HepG2 (cell line): Measurements from ENCODE around the gene ZMYND10. TPM values are rescaled to one million over a fixed set of nuclear protein-coding genes. Genes with fewer than 3 reads are reported as not detected.
A peak's percentile ranks its signal among the peaks of the same experiment; 100 is the strongest.

ENCODE experiments used
- ATAC-seq: fragments of 200-7000 bp; cut with Tn5 transposase; 3 replicates; pipeline ENCODE4 v1.9.1; 2020; ENCODE audit warnings: mild to moderate bottlenecking, moderate library complexity
- BruUV-seq: library from RNA; stranded (reverse); fragments of 400-500 nt; replicated peaks from 2 replicates; lab custom pipeline; 2021; lab: Mats Ljungman, UMichigan
- CTCF ChIA-PET: fragments of 300-600 bp; formaldehyde crosslinking; extraction: SDS; loops from one replicate; lab custom pipeline; 2021; ENCODE audit warnings: low total read pairs, inconsistent platforms, low intra/inter-chr PET ratio; lab: Yijun Ruan, JAX
- POLR2A ChIA-PET: fragments of 350-600 bp; sonication (Branson Sonifier 250); formaldehyde crosslinking; loops from one replicate; lab custom pipeline; 2020; ENCODE audit warnings: antibody characterized with exemption, inconsistent platforms; lab: Yijun Ruan, JAX
- DNase-seq: peaks from one replicate; pipeline ENCODE4 v3.0.0-alpha.2; 2015; ENCODE audit warnings: low spot score
- FAIRE-seq: peaks from 3 replicates; lab custom pipeline; 2011; peaks lifted over from hg19 to GRCh38; lab: Jason Lieb, UNC
- H2AFZ ChIP-seq: one replicate; pipeline ENCODE4 v1.6.1; 2011; ENCODE audit warnings: low read length, inconsistent platforms
- H3K27ac ChIP-seq: fragments of 300-600 bp; 3 replicates; pipeline ENCODE4 v1.8.0; 2011; ENCODE audit warnings: mixed run types, mild to moderate bottlenecking, mixed read lengths, low read length, inconsistent platforms; ENCODE audit not compliant: insufficient read depth; ENCODE audit errors: extremely low read length
- H3K27me3 ChIP-seq, 2 experiments: fragments of 200-600 bp in 1 of 2; 2 replicates in 1 of 2; 3 replicates in 1 of 2; pipeline versions ENCODE4 v1.6.0 to v1.8.0; 2011; ENCODE audit warnings: low read length in 2 of 2, mild to moderate bottlenecking in 2 of 2, moderate library complexity in 2 of 2, inconsistent platforms in 1 of 2; ENCODE audit not compliant: insufficient read depth in 2 of 2, control insufficient read depth in 1 of 2
- H3K36me3 ChIP-seq, 2 experiments: fragments of 200-600 bp in 1 of 2; replicated peaks in 1 of 2; 2 replicates in 1 of 2; 3 replicates in 1 of 2; pipeline versions ENCODE4 v1.5.1 to v1.8.0; 2011; ENCODE audit warnings: low read length in 2 of 2, inconsistent platforms in 1 of 2; ENCODE audit not compliant: insufficient read depth in 2 of 2, control insufficient read depth in 1 of 2
- H3K4me1 ChIP-seq: 2 replicates; pipeline ENCODE4 v1.5.1; 2012; ENCODE audit warnings: low read length, inconsistent platforms; ENCODE audit not compliant: insufficient read depth
- H3K4me2 ChIP-seq: 2 replicates; pipeline ENCODE4 v1.6.0; 2011; ENCODE audit warnings: low read depth, low read length, inconsistent platforms
- H3K4me3 ChIP-seq, 3 experiments: fragments of 200-600 bp in 1 of 3; sonication (generic), shearing (Covaris generic) in 1 of 3; replicated peaks in 1 of 3; 2 replicates each; pipeline ENCODE4 v1.5.1; 2011 to 2016; ENCODE audit warnings: low read length in 3 of 3, inconsistent platforms in 2 of 3, low read depth in 2 of 3, mild to moderate bottlenecking in 2 of 3, control low read depth in 1 of 3, mixed read lengths in 1 of 3; ENCODE audit not compliant: insufficient read depth in 1 of 3
- H3K79me2 ChIP-seq: one replicate; pipeline ENCODE4 v1.6.1; 2011; ENCODE audit warnings: low read length, inconsistent platforms; ENCODE audit not compliant: insufficient read depth
- H3K9ac ChIP-seq: 2 replicates; pipeline ENCODE4 v1.6.0; 2011; ENCODE audit warnings: mild to moderate bottlenecking, low read depth, low read length, inconsistent platforms; ENCODE audit not compliant: insufficient read depth
- H3K9me3 ChIP-seq: 2 replicates; pipeline ENCODE4 v1.5.1; 2012; ENCODE audit warnings: mild to moderate bottlenecking, low read length
- H4K20me1 ChIP-seq: 2 replicates; pipeline ENCODE4 v1.6.0; 2011; ENCODE audit warnings: inconsistent platforms, mild to moderate bottlenecking, low read length, moderate library complexity; ENCODE audit not compliant: insufficient read depth
- ASH2L ChIP-seq: fragments of 300-600, 200-600 bp; sonication (generic); IDR thresholded peaks from 2 replicates; pipeline ENCODE4 v1.7.0; 2017; ENCODE audit warnings: low read depth, mild to moderate bottlenecking, moderate library complexity, mixed read lengths, low read length; ENCODE audit not compliant: insufficient read length
- CEBPG ChIP-seq: IDR thresholded peaks from 2 replicates; pipeline ENCODE4 v1.6.1; 2016
- FOXC1 ChIP-seq: sonication (generic); formaldehyde crosslinking; IDR thresholded peaks from 2 replicates; pipeline ENCODE4 v1.8.0; 2022; ENCODE audit warnings: mild to moderate bottlenecking, missing genetic modification reagents, borderline replicate concordance
- HOXA5 ChIP-seq: sonication (generic); formaldehyde crosslinking; IDR thresholded peaks from 2 replicates; pipeline ENCODE4 v1.4.0; 2020; ENCODE audit warnings: missing genetic modification reagents
- LCORL ChIP-seq, 2 experiments: fragments of 450-650 bp in 1 of 2; sonication (generic) in 1 of 2; formaldehyde crosslinking in 1 of 2; IDR thresholded peaks; 2 replicates each; pipeline versions ENCODE4 v1.5.0 to v1.6.1; 2017 to 2020; ENCODE audit warnings: antibody characterized with exemption in 1 of 2, missing genetic modification reagents in 1 of 2
- MIER3 ChIP-seq: IDR thresholded peaks from 2 replicates; pipeline ENCODE4 v1.6.1; 2016; ENCODE audit warnings: missing compliant biosample characterization, borderline replicate concordance
- NR2F2 ChIP-seq: IDR thresholded peaks from 2 replicates; pipeline ENCODE4 v1.6.1; 2012; ENCODE audit warnings: low read depth, inconsistent platforms, borderline replicate concordance
- PHF8 ChIP-seq: sonication (generic); formaldehyde crosslinking; IDR thresholded peaks from 2 replicates; pipeline ENCODE4 v1.5.0; 2020; ENCODE audit warnings: missing genetic modification reagents
- TBX3 ChIP-seq: fragments of 450-650 bp; IDR thresholded peaks from 2 replicates; pipeline ENCODE4 v1.6.1; 2017; ENCODE audit warnings: antibody characterized with exemption, mild to moderate bottlenecking, inconsistent platforms, borderline replicate concordance
- ZBTB20 ChIP-seq: sonication (generic); formaldehyde crosslinking; IDR thresholded peaks from 2 replicates; pipeline ENCODE4 v1.8.1; 2023; ENCODE audit warnings: missing genetic modification reagents, low read depth, mild to moderate bottlenecking, borderline replicate concordance
- ZNF282 ChIP-seq: fragments of 450-650 bp; IDR thresholded peaks from 2 replicates; pipeline ENCODE4 v1.6.1; 2018; ENCODE audit not compliant: partially characterized antibody
- ZNF343 ChIP-seq: sonication (generic); formaldehyde crosslinking; IDR thresholded peaks from 2 replicates; pipeline ENCODE4 v1.4.0; 2020; ENCODE audit warnings: mild to moderate bottlenecking, missing genetic modification reagents
- ZNF367 ChIP-seq: sonication (generic); formaldehyde crosslinking; IDR thresholded peaks from 2 replicates; pipeline ENCODE4 v1.4.0; 2020; ENCODE audit warnings: missing genetic modification reagents, borderline replicate concordance
- ZNF563 ChIP-seq: sonication (generic); formaldehyde crosslinking; IDR thresholded peaks from 2 replicates; pipeline ENCODE4 v1.8.0; 2022; ENCODE audit warnings: mild to moderate bottlenecking, moderate library complexity, missing genetic modification reagents
- ZNF577 ChIP-seq: sonication (generic); formaldehyde crosslinking; IDR thresholded peaks from 2 replicates; pipeline ENCODE4 v1.4.0; 2020; ENCODE audit warnings: mild to moderate bottlenecking, low read depth, missing genetic modification reagents, borderline replicate concordance
- ZSCAN20 ChIP-seq: sonication (generic); formaldehyde crosslinking; IDR thresholded peaks from 2 replicates; pipeline ENCODE4 v1.4.0; 2020; ENCODE audit warnings: missing genetic modification reagents, mild to moderate bottlenecking, borderline replicate concordance
- ZSCAN5A ChIP-seq: sonication (generic); formaldehyde crosslinking; IDR thresholded peaks from 2 replicates; pipeline ENCODE4 v1.8.0; 2022; ENCODE audit warnings: mild to moderate bottlenecking, missing genetic modification reagents, borderline replicate concordance
- WGBS: methylation state at CpG from one replicate; pipeline ENCODE4 v1.1.6; 2017; ENCODE audit warnings: low lambda C conversion rate; 5-methylcytosine and 5-hydroxymethylcytosine counted together
- in situ Hi-C: cut with HindIII; loops from 2 replicates; pipeline ENCODE4 v1.10.0; 2017; ENCODE audit warnings: low pct_unique_long_range_greater_than_20kb; ENCODE audit not compliant: extremely low pct_ligation_motif_present
- intact Hi-C: fragments of 100-400 bp; cut with micrococcal nuclease; formaldehyde crosslinking; loops from one replicate; pipeline ENCODE4 v1.10.0; 2022; ENCODE audit not compliant: unreplicated experiment
- polyA plus RNA-seq, 8 experiments: library from polyadenylated mRNA; depleted of rRNA in 3 of 8; stranded (reverse) in 7 of 8; unstranded in 1 of 8; fragments of >200 nt; fragmentation: Illumina TruSeq in 4 of 8; extraction: Trizol in 4 of 8; gene quantifications; 2 replicates each; pipeline versions ENCODE4 v1.2.1 to v1.2.3, GENCODE V29; 2011 to 2016; ENCODE audit warnings: low read depth in 4 of 8, missing spikeins in 1 of 8, mixed read lengths in 1 of 8; ENCODE audit not compliant: insufficient read depth in 1 of 8
- total RNA-seq, 5 experiments: library from RNA; depleted of rRNA; stranded (reverse); fragments of >200 nt; fragmentation: Illumina TruSeq; extraction: Trizol; gene quantifications; 2 replicates each; pipeline ENCODE4 v1.2.3, GENCODE V29; 2016; ENCODE audit warnings: low read depth in 1 of 5
- TF ChIP-seq, protein P1 (sequence below): sonication (generic); formaldehyde crosslinking; IDR thresholded peaks from 2 replicates; pipeline ENCODE4 v1.4.0; 2020; ENCODE audit warnings: missing genetic modification reagents
- TF ChIP-seq, protein P2 (sequence below): sonication (generic); formaldehyde crosslinking; IDR thresholded peaks from 2 replicates; pipeline ENCODE4 v1.4.0; 2020; ENCODE audit warnings: missing genetic modification reagents

The ZMYND10 gene
- total and polyA plus RNA-seq, 2 of the 13 experiments (the other 11 are each of a cell fraction or from before 2014, with no cell fraction given), result 0.60 to 0.74 TPM

GRCh38 chr3:50292159-50293078 is 53.1 kb downstream of the ZMYND10 start, which contains the start of gene IFRD2:
IFRD2 (minus strand) TSS chr3:50292429; CDS start chr3:50292274, 155 bp downstream.
- peak; percentile 91 for ATAC-seq
- TSS peak; percentile 97 for BruUV-seq
- Histone ChIP-seq H3K4me2 (peak within 1 kb of the TSS; percentile 98), H4K20me1 (no peaks in the 10 kb centered on the region), H3K27ac (peak within 1 kb of the TSS; percentile 73), H2AFZ (no peak within 1 kb of the TSS), H3K4me3 (peak within 1 kb of the TSS; percentile 60 to 92 (median 85)), H3K27me3 (no peaks in the 10 kb centered on the region), H3K9me3 (no peaks in the 10 kb centered on the region), H3K9ac (peak within 1 kb of the TSS; percentile 83), H3K79me2 (peaks cover 15% of the 10 kb centered on the region), H3K36me3 (peaks cover 21 to 34% of the 10 kb centered on the region in 2 experiments), H3K4me1 (peaks cover 33% of the 10 kb centered on the region)
- WGBS, result 12% methylated on average over 6 of the region's 67 CpGs
- in situ Hi-C loops (no loop called here), intact Hi-C loops (no loop called here)
- peak; percentile 96 for FAIRE-seq
- ChIA-PET POLR2A (interaction anchor here (1.0 to 3.4 kb wide), 18 partner anchors 10 to 97 kb away, joined by 3 to 36 read pairs (median 8); partner anchors contain the start of genes GNAI2, HYAL1, HYAL2 and LSMEM2), CTCF (interaction anchor here (1.9 kb wide), 1 partner anchor 32 kb away, joined by 4 read pairs; no protein-coding TSS in a partner anchor)
- peak; percentile 95 for DNase-seq
- TF ChIP-seq TBX3 (peak; percentile 47; the same call in 1 of the 2 replicates), ZNF343 (CRISPR knock-in tag) (no peak), HOXA5 (CRISPR knock-in tag) (no peak), ZSCAN20 (CRISPR knock-in tag) (0 out of 2 replicates have a peak, but pooled peaks have one; percentile 62), CEBPG (no peak), ZNF577 (CRISPR knock-in tag) (no peak), ZNF563 (CRISPR knock-in tag) (peak; percentile 84), MIER3 (CRISPR knock-in tag) (peak; percentile 63; the same call in 1 of the 2 replicates), ZNF282 (no peak), ASH2L (peak; percentile 77), FOXC1 (CRISPR knock-in tag) (no peak; the same call in 1 of the 2 replicates), ZSCAN5A (no peak), PHF8 (CRISPR knock-in tag) (peak; percentile 64), ZBTB20 (peak; percentile 71), ZNF367 (CRISPR knock-in tag) (no peak), LCORL (IDR thresholded peaks at IDR 0.05) (no peak), LCORL (CRISPR knock-in tag; IDR thresholded peaks at IDR 0.05) (no peak; the same call in 1 of the 2 replicates), NR2F2 (no peak; the same call in 1 of the 2 replicates)
- TF ChIP-seq, protein P1, sequence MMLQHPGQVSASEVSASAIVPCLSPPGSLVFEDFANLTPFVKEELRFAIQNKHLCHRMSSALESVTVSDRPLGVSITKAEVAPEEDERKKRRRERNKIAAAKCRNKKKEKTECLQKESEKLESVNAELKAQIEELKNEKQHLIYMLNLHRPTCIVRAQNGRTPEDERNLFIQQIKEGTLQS (CRISPR knock-in tag), result no peak
- TF ChIP-seq, protein P2, sequence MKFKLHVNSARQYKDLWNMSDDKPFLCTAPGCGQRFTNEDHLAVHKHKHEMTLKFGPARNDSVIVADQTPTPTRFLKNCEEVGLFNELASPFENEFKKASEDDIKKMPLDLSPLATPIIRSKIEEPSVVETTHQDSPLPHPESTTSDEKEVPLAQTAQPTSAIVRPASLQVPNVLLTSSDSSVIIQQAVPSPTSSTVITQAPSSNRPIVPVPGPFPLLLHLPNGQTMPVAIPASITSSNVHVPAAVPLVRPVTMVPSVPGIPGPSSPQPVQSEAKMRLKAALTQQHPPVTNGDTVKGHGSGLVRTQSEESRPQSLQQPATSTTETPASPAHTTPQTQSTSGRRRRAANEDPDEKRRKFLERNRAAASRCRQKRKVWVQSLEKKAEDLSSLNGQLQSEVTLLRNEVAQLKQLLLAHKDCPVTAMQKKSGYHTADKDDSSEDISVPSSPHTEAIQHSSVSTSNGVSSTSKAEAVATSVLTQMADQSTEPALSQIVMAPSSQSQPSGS (CRISPR knock-in tag), result peak; percentile 72
